Activated CD4-positive, alpha-beta memory T cell treated with anti-CD3 and anti-CD28 coated beads for 36 hours (primary cell): ENCODE measurements around the gene C1orf146. TPM values are rescaled to one million over a fixed set of nuclear protein-coding genes. Genes with fewer than 3 reads are reported as not detected.
"Not testable (repeated sequence)": the region's sequence is repeated elsewhere in the genome, so short reads cannot be mapped to it uniquely, and the experiment has no call there.

ENCODE experiments used
- CTCF ChIA-PET: fragments of 350-600 bp; sonication (Branson Sonifier 250); formaldehyde crosslinking; loops from one replicate; lab custom pipeline; 2021; ENCODE audit warnings: antibody characterized with exemption, inconsistent platforms; lab: Charles Lee
- POLR2A ChIA-PET: fragments of 350-600 bp; sonication (Branson Sonifier 250); formaldehyde crosslinking; loops from one replicate; lab custom pipeline; 2021; ENCODE audit warnings: antibody characterized with exemption; lab: Charles Lee
- DNase-seq: peaks from one replicate; pipeline ENCODE4 v3.0.0-alpha.2; 2020
- H3K27ac Mint-ChIP-seq: one replicate; pipeline ENCODE4 v1.8.0; 2021; ENCODE audit warnings: mixed read lengths
- H3K27me3 Mint-ChIP-seq: one replicate; pipeline ENCODE4 v1.8.0; 2021; ENCODE audit warnings: mixed read lengths
- H3K36me3 Mint-ChIP-seq: one replicate; pipeline ENCODE4 v1.8.0; 2021; ENCODE audit warnings: mixed read lengths
- H3K4me1 Mint-ChIP-seq: one replicate; pipeline ENCODE4 v1.8.0; 2021; ENCODE audit warnings: low read depth, mixed read lengths
- H3K4me3 Mint-ChIP-seq: one replicate; pipeline ENCODE4 v1.8.0; 2021; ENCODE audit warnings: mild to moderate bottlenecking, mixed read lengths
- H3K9me3 Mint-ChIP-seq: one replicate; pipeline ENCODE4 v1.8.0; 2021; ENCODE audit warnings: mixed read lengths
- intact Hi-C: fragments of 100-400 bp; cut with micrococcal nuclease; formaldehyde crosslinking; loops from one replicate; pipeline ENCODE4 v1.15.1; 2023
- total RNA-seq, 2 experiments: library from RNA; stranded (reverse); gene quantifications; one replicate each; pipeline ENCODE4 v1.2.3, GENCODE V29; 2021

C1orf146 gene
- total RNA-seq, 2 experiments from 2014 or later: not detected

DNA sequence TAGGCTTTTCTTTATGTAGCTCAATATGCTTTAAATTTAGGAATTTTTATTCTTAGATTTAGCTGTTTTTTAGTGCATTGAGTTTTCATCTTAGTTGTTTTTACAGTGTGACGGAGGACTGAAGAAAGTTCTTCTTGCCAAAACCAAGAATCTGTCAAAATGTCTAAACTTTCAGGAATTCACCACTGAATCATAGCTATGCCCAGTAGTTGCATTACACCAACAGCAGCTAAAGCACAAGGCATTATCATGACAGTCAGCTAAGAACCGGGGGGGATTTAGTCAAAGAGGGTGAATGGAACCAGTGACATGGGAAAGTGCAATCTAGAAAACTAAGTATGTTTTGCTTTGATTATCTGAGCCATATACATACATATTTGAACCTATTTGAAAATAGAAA lies 6.5 kb upstream of the C1orf146 start:
- CTCF ChIA-PET: no interaction called here
- no peaks in the 10 kb centered on the region for H3K27me3 Mint-ChIP-seq
- H3K4me3 Mint-ChIP-seq: no peak overlapping the region
- H3K36me3 Mint-ChIP-seq: no peaks in the 10 kb centered on the region
- DNase-seq: no peak
- no peaks in the 10 kb centered on the region for H3K9me3 Mint-ChIP-seq
- no peak overlapping the region for H3K27ac Mint-ChIP-seq
- POLR2A ChIA-PET: no interaction called here
- intact Hi-C loops: no loop called here
- H3K4me1 Mint-ChIP-seq: peaks cover 9% of the 10 kb centered on the region

DNA sequence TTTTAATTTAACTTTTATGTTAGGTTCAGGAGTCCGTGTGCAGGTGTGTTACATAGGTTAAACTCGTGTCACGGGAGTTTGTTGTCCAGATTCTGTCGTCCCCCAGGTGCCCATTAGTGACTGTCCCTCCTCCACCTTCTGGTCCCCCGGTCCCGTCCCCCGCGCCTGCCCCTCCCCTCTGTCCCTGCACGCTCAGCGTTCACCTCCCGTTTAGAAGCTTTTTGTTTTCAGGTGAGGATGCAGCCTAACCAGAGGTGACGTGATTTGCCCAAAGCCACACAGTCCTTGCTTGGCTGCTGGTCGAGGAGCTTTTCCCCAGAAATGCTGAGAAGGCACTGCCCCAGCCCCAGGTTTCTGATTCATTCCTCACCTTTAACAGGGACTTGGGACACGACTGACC lies 844 bp downstream of the C1orf146 start:
- no peaks in the 10 kb centered on the region for H3K4me1 Mint-ChIP-seq
- H3K4me3 Mint-ChIP-seq: no peak overlapping the region
- intact Hi-C loops: no loop called here
- ChIA-PET POLR2A (no interaction called here), CTCF (no interaction called here)
- H3K27ac Mint-ChIP-seq: no peak overlapping the region
- DNase-seq: no peak
- no peaks in the 10 kb centered on the region for H3K9me3 Mint-ChIP-seq
- H3K27me3 Mint-ChIP-seq: no peaks in the 10 kb centered on the region
- H3K36me3 Mint-ChIP-seq: no peaks in the 10 kb centered on the region

DNA sequence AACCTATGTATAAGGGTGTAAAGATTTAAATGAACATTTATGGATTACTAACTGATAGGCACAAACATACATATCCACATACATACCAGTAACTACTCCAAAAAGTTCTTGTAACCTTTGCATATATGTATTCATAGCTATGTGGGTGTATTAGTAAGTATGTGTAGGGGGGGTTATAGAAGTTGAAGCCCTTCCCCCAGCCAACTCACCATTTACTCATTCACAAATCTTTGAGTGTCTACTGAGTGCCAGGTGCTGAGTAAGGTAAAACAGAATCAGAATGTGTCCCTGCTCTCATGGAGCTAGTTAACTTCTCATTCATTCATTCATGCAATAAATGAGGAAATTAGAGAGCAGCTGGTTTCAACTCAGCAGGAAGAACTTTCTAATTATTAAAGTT lies 1.3 kb downstream of the C1orf146 start:
- no peak for DNase-seq
- ChIA-PET POLR2A (no interaction called here), CTCF (no interaction called here)
- intact Hi-C loops: no loop called here
- no peaks in the 10 kb centered on the region for H3K27me3 Mint-ChIP-seq
- H3K27ac Mint-ChIP-seq: no peak overlapping the region
- no peaks in the 10 kb centered on the region for H3K4me1 Mint-ChIP-seq
- H3K36me3 Mint-ChIP-seq: no peaks in the 10 kb centered on the region
- H3K4me3 Mint-ChIP-seq: no peak overlapping the region
- no peaks in the 10 kb centered on the region for H3K9me3 Mint-ChIP-seq

DNA sequence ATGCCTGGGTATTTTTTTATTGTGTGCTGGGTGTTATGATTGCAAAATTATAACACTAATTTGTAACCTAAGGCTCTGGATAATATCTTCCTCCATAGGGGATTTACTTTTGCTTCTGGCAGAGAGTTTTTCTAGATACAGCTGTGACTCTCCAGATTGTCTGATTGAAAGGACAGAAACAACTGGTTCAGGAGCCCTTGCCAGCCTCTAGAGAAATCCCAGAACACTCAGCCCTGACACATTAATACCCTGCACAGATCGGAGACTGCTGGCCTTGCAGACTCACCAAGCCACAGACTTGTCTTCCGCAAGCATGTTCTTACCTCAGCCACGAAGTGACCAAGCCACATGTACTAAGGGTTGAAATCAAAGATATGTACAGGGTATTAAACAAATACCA lies 10.7 kb downstream of the C1orf146 start:
- Mint-ChIP-seq H3K27ac (no peak overlapping the region), H3K4me1 (no peaks in the 10 kb centered on the region), H3K4me3 (no peak overlapping the region), H3K27me3 (no peaks in the 10 kb centered on the region), H3K36me3 (no peaks in the 10 kb centered on the region), H3K9me3 (no peaks in the 10 kb centered on the region)
- intact Hi-C loops: no loop called here
- POLR2A ChIA-PET: no interaction called here
- CTCF ChIA-PET: no interaction called here
- DNase-seq: no peak

DNA sequence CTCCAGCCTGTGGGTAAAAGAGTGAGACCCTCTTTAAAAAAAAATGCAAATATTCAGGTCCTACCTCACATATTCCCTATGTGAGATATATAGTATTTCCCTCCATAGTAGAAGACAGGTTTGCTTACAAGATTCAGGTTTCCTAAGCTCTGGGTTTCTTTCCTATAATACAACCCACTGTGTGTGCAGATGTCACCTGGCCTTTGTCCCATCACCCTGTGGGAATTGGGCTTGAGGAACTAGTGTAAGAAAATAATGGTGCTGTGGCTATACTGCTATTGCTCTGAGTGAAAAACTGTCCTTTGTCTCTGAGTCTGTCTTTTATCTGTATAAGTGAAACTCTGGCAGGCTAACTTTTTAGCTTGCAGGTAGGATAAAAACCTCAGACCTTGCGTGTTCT lies 13.0 kb downstream of the C1orf146 start:
- Mint-ChIP-seq H3K27me3 (no peaks in the 10 kb centered on the region), H3K4me1 (no peaks in the 10 kb centered on the region), H3K9me3 (no peaks in the 10 kb centered on the region), H3K27ac (no peak overlapping the region), H3K36me3 (no peaks in the 10 kb centered on the region), H3K4me3 (no peak overlapping the region)
- ChIA-PET POLR2A (no interaction called here), CTCF (no interaction called here)
- intact Hi-C loops: no loop called here
- DNase-seq: no peak

DNA sequence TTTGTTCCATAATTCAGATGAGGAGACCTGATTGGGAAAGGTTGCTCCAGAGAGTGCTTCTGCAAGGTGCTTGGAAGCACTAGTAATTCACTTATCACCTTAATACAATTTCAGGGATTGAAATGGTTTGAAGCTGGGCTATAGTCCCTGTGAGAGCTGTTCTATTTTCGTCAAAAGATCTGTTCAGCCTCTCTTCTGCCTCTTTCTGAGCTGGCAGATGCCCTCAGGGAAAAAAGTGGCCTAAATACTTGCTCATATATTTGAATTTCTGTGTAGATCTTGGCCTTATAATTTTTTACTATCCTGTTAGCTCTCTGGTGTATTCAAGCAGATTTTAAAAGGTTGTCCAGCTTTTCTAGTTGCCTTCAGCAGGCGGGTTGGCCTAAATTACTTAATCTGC lies 22.3 kb downstream of the C1orf146 start:
- Mint-ChIP-seq H3K36me3 (peaks cover under 1% of the 10 kb centered on the region), H3K4me1 (no peaks in the 10 kb centered on the region), H3K4me3 (no peak overlapping the region), H3K27me3 (peaks cover 3% of the 10 kb centered on the region), H3K27ac (no peak overlapping the region), H3K9me3 (no peaks in the 10 kb centered on the region)
- POLR2A ChIA-PET: no interaction called here
- DNase-seq: no peak
- CTCF ChIA-PET: no interaction called here
- intact Hi-C loops: no loop called here

DNA sequence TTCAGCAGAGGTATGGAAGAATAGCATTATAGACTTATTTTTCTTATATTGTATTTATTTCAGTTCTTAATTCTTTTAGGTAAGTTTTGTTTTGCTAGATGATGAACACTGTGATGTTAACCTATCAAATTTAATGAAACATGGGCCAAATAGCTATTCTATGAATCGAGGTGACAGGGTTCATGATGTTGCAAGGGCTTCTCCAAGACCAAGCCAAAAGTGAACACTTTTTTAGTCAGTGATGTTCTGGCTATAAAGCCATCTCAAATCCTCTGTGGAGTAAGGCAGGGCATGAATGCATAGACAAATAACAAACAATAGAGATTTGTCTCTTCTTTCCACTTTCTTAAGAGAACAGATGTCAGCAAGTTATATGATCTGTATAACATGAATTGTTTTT lies 26.7 kb downstream of the C1orf146 start:
- H3K9me3 Mint-ChIP-seq: no peaks in the 10 kb centered on the region
- H3K4me1 Mint-ChIP-seq: no peaks in the 10 kb centered on the region
- peaks cover 11% of the 10 kb centered on the region for H3K36me3 Mint-ChIP-seq
- H3K27me3 Mint-ChIP-seq: no peaks in the 10 kb centered on the region
- H3K4me3 Mint-ChIP-seq: no peak overlapping the region
- ChIA-PET POLR2A (no interaction called here), CTCF (no interaction called here)
- DNase-seq: no peak
- no peak overlapping the region for H3K27ac Mint-ChIP-seq
- intact Hi-C loops: no loop called here

DNA sequence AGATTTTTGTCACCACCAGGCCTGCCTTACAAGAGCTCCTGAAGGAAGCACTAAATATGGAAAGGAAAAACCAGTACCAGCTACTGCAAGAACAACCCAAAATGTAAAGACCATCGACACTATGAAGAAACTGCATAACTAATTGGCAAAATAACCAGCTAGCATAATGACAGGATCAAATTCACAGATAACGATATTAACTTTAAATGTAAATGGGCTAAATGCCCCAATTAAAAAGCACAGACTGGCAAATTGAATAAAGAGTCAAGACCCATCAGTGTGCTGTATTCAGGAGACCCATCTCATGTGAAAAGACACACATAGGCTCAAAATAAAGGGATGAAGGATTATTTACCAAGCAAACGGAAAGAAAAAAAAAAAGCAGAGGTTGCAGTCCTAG lies 37.0 kb downstream of the C1orf146 start:
- H3K4me1 Mint-ChIP-seq, H3K4me3 Mint-ChIP-seq, H3K27me3 Mint-ChIP-seq, DNase-seq, H3K27ac Mint-ChIP-seq, intact Hi-C loops: not testable (repeated sequence)
- H3K9me3 Mint-ChIP-seq: peaks cover 18% of the 10 kb centered on the region
- ChIA-PET CTCF (interaction anchor here (0.6 kb wide), 1 partner anchor 24 kb away, joined by 3 read pairs; no protein-coding TSS in a partner anchor), POLR2A (interaction anchor here (0.7 kb wide), 1 partner anchor 268 kb away, joined by 4 read pairs; no protein-coding TSS in a partner anchor)
- peaks cover 64% of the 10 kb centered on the region for H3K36me3 Mint-ChIP-seq

DNA sequence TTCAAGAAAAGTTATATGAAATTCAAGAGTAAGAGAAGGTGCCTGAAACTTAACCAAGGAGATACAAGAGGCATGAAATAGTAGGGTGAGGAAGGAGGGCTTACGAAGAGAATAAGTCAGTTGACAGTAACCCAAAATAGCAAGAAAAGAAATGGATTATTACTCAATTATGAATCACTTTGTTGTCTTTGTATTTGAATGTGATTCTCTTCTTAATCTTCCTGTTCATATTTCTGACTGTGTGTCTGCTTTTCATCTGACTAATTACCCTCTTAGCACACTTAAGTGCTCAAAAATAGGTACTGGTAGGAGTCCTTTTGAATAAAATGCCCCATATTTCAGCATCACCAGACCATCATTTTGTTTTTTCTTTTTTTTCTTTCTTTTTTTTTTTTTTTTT lies 41.6 kb downstream of the C1orf146 start:
- intact Hi-C loops: no loop called here
- no peaks in the 10 kb centered on the region for H3K4me1 Mint-ChIP-seq
- H3K4me3 Mint-ChIP-seq: no peak overlapping the region
- no peak overlapping the region for H3K27ac Mint-ChIP-seq
- CTCF ChIA-PET: no interaction called here
- no peaks in the 10 kb centered on the region for H3K27me3 Mint-ChIP-seq
- H3K9me3 Mint-ChIP-seq: peaks cover 13% of the 10 kb centered on the region
- POLR2A ChIA-PET: no interaction called here
- H3K36me3 Mint-ChIP-seq: peaks cover 66% of the 10 kb centered on the region
- DNase-seq: no peak

DNA sequence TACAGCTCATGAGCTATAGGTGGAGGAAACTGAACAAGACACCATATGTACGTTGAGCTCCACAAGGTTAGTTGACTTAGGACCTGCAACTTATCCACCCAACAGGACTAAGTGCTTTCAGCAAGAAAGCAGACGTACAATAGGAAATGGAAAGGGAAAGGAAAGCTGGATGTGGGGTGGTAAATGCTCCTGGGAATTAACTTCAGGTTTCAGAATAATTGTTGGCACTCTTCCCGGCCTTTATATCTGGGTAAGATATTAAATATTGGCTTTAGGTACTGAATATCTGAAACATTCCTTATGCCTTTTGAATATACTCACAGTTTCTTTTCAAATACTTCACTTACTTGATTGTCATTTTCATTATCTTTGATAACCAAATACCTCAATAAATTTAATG lies 44.8 kb downstream of the C1orf146 start:
- peaks cover 46% of the 10 kb centered on the region for H3K36me3 Mint-ChIP-seq
- H3K9me3 Mint-ChIP-seq: no peaks in the 10 kb centered on the region
- DNase-seq: no peak
- H3K27me3 Mint-ChIP-seq: no peaks in the 10 kb centered on the region
- no peaks in the 10 kb centered on the region for H3K4me1 Mint-ChIP-seq
- H3K27ac Mint-ChIP-seq: no peak overlapping the region
- CTCF ChIA-PET: no interaction called here
- intact Hi-C loops: no loop called here
- H3K4me3 Mint-ChIP-seq: no peak overlapping the region
- POLR2A ChIA-PET: no interaction called here

DNA sequence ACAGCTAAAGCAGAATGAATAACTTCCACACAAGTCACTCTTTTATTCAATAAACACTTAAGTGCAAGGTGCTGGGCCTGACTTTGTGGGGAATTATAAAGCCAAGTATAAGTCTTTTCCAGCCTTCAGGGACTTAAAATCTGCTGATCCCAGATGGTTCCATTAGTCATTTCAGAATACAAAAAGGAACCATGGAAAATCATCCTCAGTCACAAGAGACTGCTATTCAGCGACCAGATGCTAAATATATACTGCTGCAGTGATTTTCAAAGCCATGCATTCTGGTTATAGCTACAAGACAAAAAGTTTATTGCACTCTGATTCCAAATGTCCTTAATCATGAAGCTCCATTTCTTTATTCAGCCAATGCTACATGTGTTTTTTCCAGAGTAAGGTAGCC lies 55.3 kb downstream of the C1orf146 start:
- H3K9me3 Mint-ChIP-seq: no peaks in the 10 kb centered on the region
- POLR2A ChIA-PET: no interaction called here
- CTCF ChIA-PET: no interaction called here
- H3K4me3 Mint-ChIP-seq: no peak overlapping the region
- H3K27me3 Mint-ChIP-seq: no peaks in the 10 kb centered on the region
- peaks cover 35% of the 10 kb centered on the region for H3K36me3 Mint-ChIP-seq
- no peaks in the 10 kb centered on the region for H3K4me1 Mint-ChIP-seq
- DNase-seq: no peak
- H3K27ac Mint-ChIP-seq: no peak overlapping the region
- intact Hi-C loops: no loop called here

DNA sequence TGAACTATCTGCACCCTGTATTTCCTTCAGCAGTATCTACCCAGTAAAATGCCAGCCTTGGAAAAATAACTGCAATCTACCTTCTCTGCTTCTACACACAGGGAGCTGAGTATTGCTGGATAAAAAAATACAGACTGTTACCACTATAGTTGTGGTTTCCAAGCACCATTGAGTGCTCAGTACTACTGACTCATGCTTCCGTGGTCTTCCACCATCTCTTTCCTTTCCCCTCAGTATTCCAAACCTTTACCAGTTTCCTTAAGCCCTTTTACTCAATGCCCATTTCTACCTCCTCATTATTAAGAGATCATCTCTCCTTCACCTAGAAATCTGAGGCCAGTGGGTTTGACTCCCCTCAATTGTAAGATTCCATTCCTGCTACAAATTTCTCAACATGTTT lies 57.2 kb downstream of the C1orf146 start:
- intact Hi-C loops: no loop called here
- no peak overlapping the region for H3K4me3 Mint-ChIP-seq

DNA sequence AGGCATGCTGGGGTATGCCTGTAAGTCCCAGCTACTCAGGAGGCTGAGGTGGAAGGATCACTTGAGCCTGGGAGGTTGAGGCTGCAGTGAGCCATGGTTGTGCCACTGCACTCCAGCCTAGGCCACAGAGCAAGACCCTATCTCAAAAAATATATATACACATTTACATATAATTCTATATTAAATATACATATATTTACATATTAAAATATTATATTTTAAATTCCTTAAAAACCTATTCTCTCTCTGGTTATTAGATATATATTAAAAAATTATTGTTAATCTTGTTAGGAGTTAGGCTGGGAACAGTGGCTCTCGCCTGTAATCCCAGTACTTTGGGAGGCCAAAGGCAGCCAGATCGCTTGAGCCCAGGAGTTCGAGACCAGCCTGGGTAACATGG lies 58.4 kb downstream of the C1orf146 start:
- intact Hi-C loops: no loop called here
- DNase-seq: no peak
- H3K9me3 Mint-ChIP-seq: no peaks in the 10 kb centered on the region
- POLR2A ChIA-PET: no interaction called here
- H3K27me3 Mint-ChIP-seq: no peaks in the 10 kb centered on the region
- H3K4me3 Mint-ChIP-seq: no peak overlapping the region
- H3K36me3 Mint-ChIP-seq: peaks cover 54% of the 10 kb centered on the region
- H3K4me1 Mint-ChIP-seq: peaks cover 2% of the 10 kb centered on the region
- CTCF ChIA-PET: no interaction called here
- H3K27ac Mint-ChIP-seq: no peak overlapping the region

More for the DNA sequence above, 57.2 kb downstream of the C1orf146 start:
- Mint-ChIP-seq H3K27me3 (no peaks in the 10 kb centered on the region), H3K9me3 (no peaks in the 10 kb centered on the region), H3K36me3 (peaks cover 45% of the 10 kb centered on the region), H3K4me1 (no peaks in the 10 kb centered on the region), H3K27ac (no peak overlapping the region)
- DNase-seq: no peak
- CTCF ChIA-PET: interaction anchor here (0.9 kb wide), 1 partner anchor 278 kb away, joined by 4 read pairs; no protein-coding TSS in a partner anchor
- POLR2A ChIA-PET: no interaction called here
